ENCODE data around the gene MRPS6.

DNA sequence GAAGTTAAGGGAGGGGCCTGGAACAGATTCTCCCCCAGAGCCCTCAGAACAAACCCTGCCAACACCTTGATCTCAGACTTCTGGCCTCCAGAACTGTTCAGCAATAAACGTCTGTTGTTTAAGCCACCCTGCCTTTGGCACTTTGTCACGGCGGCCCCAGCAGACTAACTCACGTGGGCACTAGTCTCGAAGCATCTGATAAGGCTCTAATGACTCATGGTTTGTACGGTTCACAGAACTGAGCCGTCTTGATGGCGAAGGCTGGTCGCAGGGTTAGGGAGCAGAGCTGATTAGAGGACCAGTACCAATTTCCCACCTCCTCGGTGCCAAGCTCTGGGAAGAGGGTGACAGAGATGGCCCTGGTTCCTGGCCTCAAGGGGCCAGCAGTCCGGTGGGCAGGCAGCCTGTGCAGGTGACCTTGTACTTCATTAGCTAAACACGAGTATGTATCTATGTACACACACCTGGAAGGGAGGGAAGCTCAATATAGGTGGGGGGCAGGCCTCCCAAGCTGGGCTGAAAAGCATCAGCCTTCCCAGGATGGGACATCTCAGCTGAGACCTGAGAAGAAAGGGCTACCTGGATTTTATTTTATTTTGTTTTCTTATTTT is 112.8 kb downstream of the MRPS6 start:
- TF ChIP-seq, protein P1, sequence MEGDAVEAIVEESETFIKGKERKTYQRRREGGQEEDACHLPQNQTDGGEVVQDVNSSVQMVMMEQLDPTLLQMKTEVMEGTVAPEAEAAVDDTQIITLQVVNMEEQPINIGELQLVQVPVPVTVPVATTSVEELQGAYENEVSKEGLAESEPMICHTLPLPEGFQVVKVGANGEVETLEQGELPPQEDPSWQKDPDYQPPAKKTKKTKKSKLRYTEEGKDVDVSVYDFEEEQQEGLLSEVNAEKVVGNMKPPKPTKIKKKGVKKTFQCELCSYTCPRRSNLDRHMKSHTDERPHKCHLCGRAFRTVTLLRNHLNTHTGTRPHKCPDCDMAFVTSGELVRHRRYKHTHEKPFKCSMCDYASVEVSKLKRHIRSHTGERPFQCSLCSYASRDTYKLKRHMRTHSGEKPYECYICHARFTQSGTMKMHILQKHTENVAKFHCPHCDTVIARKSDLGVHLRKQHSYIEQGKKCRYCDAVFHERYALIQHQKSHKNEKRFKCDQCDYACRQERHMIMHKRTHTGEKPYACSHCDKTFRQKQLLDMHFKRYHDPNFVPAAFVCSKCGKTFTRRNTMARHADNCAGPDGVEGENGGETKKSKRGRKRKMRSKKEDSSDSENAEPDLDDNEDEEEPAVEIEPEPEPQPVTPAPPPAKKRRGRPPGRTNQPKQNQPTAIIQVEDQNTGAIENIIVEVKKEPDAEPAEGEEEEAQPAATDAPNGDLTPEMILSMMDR (IDR thresholded peaks at IDR 0.05), result no peak
- no peak for TF ChIP-seq EP300 (IDR thresholded peaks at IDR 0.05)
- no peak for TF ChIP-seq POLR2A (IDR thresholded peaks at IDR 0.05)
